GM12801 (cell line): ENCODE results near the gene MSH3.

Experiments
- CTCF ChIP-seq: IDR thresholded peaks from one replicate; pipeline ENCODE4 v1.5.1; 2011; ENCODE audit warnings: control low read depth; ENCODE audit not compliant: insufficient read length; ENCODE audit errors: extremely low read depth

MSH3 gene

GRCh38 chr5:80762573-80762972 is 108.1 kb downstream of the MSH3 start:
- TF ChIP-seq CTCF: no peak

GRCh38 chr5:80763211-80763610 is 108.8 kb downstream of the MSH3 start:
- TF ChIP-seq CTCF: no peak

GRCh38 chr5:80763873-80764647 is 109.6 kb downstream of the MSH3 start:
- TF ChIP-seq CTCF: no peak

GRCh38 chr5:80764786-80765185 is 110.3 kb downstream of the MSH3 start:
- TF ChIP-seq CTCF: no peak

DNA sequence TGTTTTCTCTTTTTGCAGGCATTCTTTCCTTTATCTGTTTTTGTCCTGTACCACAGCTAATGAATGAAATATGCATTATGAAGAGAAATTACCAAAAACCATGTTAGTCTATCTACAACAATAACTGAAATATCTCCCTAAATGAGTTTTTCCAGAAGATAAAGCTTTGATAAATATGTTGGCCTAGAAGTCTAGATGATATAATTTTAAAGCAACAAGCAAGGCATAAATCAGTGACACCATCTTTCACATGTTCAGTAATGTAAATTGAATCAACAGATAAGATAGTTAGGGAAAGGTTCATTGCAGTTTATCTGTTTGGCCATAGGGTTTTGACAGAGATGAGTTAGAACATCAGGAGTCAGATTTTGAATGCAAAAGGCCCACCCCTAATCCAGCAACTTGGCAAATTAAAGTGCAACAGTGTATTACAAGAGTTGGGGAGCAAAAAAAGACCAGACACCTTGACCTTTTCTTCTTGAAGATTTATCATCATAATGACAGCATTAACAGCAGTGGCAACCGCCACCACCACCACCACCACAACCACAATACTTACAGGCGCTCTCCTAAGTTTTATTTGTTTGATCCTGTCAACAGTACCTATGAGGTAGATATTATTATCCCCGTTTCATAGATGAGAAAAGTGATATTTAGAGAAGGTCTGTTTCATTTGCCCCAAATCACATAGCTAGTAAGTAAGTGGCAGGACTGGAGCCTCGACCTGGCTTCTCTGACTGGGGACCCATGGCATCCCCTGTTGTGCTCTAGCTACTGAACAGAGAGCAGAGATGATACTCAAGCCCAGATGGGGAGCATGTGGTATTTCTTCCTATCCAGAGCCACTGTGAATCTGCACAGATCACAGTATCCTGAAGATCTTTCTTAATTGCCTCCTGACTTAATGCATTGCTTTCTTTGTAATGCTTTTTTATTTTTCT is 123.2 kb downstream of the MSH3 start:
- TF ChIP-seq CTCF: no peak

DNA sequence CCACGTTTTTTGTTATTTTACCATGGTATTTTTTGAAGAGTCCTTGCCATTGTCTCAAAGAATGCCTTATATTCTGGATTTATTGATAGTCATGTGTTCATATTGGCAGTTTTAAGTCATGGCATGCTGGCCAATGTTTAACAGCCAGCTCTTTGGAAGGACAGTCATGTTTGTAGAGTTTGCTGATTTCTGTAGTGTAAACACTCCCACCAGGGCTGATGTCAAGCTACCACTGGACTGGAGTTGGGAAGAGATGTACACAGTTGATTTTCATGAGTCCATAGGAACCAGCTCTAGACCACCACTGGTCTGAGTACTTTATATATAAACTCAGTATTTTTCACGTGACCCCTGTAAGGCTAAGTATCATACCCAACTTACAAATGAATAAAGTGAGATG is 125.6 kb downstream of the MSH3 start:
- TF ChIP-seq CTCF: no peak

GRCh38 chr5:80780761-80781285 is 126.4 kb downstream of the MSH3 start:
- TF ChIP-seq CTCF: no peak
